Upper lobe of right lung (tissue), 1 donor: Measurements from ENCODE around the gene ABCA2. TPM values are rescaled to one million over a fixed set of nuclear protein-coding genes. Genes with fewer than 3 reads are reported as not detected.

ENCODE experiments used
- ATAC-seq: fragments of 200-7000 bp; cut with Tn5 transposase; one replicate; pipeline ENCODE4 v1.9.1; 2020; ENCODE audit warnings: mild to moderate bottlenecking, moderate library complexity
- DNase-seq: peaks from one replicate; pipeline ENCODE4 v3.0.0-alpha.2; 2020
- H3K27ac ChIP-seq: fragments of 200-600 bp; one replicate; pipeline ENCODE4 v1.8.0; 2022
- H3K27me3 ChIP-seq: fragments of 200-600 bp; one replicate; pipeline ENCODE4 v1.8.0; 2022; ENCODE audit warnings: mild to moderate bottlenecking
- H3K36me3 ChIP-seq: fragments of 200-600 bp; one replicate; pipeline ENCODE4 v1.8.0; 2022
- H3K4me1 ChIP-seq: fragments of 200-600 bp; one replicate; pipeline ENCODE4 v1.8.0; 2022
- H3K4me3 ChIP-seq: fragments of 200-600 bp; one replicate; pipeline ENCODE4 v1.8.0; 2022; ENCODE audit warnings: mild to moderate bottlenecking
- H3K9me3 ChIP-seq: fragments of 200-600 bp; one replicate; pipeline ENCODE4 v1.8.0; 2022
- intact Hi-C: fragments of 100-400 bp; cut with DNase I; formaldehyde crosslinking; loops from one replicate; pipeline ENCODE4 v1.11.0; 2022
- total RNA-seq: library from RNA; stranded (reverse); fragmentation: NEBNext Ultra II Directional; extraction: Animal tissue kit (Norgen Biotek cat#: 25700); gene quantifications from one replicate; pipeline ENCODE4 v1.2.1, GENCODE V29; 2021
- TF ChIP-seq, protein P1 (sequence below): fragments of 200-600 bp; IDR thresholded peaks from one replicate; pipeline ENCODE4 v1.8.0; 2022; ENCODE audit warnings: antibody characterized with exemption
- donor health status: DM: no; HTN: yes; CAD: no; lungs with severe emphysema.

The ABCA2 gene
- total RNA-seq, 1 donor from 2014 or later, result 44.3 TPM

DNA sequence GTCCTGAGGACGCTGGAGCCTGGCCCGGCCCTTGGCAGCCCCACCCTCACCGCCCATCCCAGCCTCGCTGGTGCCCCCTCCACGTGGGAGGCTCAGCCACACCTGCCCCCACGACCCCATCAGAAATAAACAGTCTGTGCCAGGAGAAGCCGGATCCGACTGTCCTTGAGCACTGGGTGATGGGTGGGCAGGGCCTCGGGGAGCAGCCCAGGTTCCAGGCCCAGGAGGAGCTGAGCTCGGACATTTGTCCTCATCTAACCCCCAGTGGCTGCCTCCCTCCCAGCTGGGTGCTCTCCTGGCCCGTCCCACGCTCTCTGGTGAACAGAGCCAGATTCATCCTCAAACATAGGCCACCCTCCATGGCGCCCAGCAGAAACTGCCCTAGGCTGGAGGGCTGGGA is 55.3 kb downstream of the ABCA2 start:
- Histone ChIP-seq H3K9me3 (no peaks in the 10 kb centered on the region), H3K27me3 (no peaks in the 10 kb centered on the region), H3K36me3 (no peaks in the 10 kb centered on the region), H3K4me1 (peaks cover 26% of the 10 kb centered on the region), H3K27ac (no peak overlapping the region), H3K4me3 (no peak overlapping the region)
- no peak for DNase-seq
- TF ChIP-seq, protein P1, sequence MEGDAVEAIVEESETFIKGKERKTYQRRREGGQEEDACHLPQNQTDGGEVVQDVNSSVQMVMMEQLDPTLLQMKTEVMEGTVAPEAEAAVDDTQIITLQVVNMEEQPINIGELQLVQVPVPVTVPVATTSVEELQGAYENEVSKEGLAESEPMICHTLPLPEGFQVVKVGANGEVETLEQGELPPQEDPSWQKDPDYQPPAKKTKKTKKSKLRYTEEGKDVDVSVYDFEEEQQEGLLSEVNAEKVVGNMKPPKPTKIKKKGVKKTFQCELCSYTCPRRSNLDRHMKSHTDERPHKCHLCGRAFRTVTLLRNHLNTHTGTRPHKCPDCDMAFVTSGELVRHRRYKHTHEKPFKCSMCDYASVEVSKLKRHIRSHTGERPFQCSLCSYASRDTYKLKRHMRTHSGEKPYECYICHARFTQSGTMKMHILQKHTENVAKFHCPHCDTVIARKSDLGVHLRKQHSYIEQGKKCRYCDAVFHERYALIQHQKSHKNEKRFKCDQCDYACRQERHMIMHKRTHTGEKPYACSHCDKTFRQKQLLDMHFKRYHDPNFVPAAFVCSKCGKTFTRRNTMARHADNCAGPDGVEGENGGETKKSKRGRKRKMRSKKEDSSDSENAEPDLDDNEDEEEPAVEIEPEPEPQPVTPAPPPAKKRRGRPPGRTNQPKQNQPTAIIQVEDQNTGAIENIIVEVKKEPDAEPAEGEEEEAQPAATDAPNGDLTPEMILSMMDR, result no peak
- no peak for ATAC-seq
- intact Hi-C loops, result no loop called here

GRCh38 chr9:136972335-136972734 is 55.7 kb downstream of the ABCA2 start:
- DNase-seq (no peak), ATAC-seq (no peak)
- Histone ChIP-seq H3K27ac (no peak overlapping the region), H3K36me3 (no peaks in the 10 kb centered on the region), H3K27me3 (no peaks in the 10 kb centered on the region), H3K4me3 (no peak overlapping the region), H3K9me3 (no peaks in the 10 kb centered on the region), H3K4me1 (peaks cover 22% of the 10 kb centered on the region)
- intact Hi-C loops, result no loop called here
- TF ChIP-seq, protein P1, result no peak

DNA sequence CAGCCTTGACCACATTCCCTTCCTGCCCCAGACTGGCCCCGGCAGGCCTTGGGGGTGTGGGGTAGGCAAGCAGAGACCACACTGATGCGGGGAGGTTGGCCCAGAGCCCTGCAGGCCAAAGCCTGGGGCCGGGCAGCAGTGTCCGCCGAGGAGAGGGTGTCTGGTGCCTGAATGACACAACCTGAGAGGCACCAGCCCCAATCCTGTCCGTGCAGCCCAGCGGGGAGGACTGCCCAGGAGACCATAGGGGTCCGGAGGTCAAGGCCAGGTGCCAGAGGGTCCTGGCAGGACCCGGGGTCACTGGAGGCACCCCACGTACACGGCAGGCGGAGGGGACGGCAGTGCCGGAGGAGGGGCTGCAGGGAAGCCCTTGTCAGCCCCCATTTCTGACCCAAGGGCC is 56.3 kb downstream of the ABCA2 start:
- Histone ChIP-seq H3K4me3 (no peak overlapping the region), H3K27me3 (no peaks in the 10 kb centered on the region), H3K9me3 (no peaks in the 10 kb centered on the region), H3K4me1 (peaks cover 17% of the 10 kb centered on the region), H3K36me3 (no peaks in the 10 kb centered on the region), H3K27ac (no peak overlapping the region)
- intact Hi-C loops, result no loop called here
- ATAC-seq (no peak), DNase-seq (no peak)
- TF ChIP-seq, protein P1, result no peak

DNA sequence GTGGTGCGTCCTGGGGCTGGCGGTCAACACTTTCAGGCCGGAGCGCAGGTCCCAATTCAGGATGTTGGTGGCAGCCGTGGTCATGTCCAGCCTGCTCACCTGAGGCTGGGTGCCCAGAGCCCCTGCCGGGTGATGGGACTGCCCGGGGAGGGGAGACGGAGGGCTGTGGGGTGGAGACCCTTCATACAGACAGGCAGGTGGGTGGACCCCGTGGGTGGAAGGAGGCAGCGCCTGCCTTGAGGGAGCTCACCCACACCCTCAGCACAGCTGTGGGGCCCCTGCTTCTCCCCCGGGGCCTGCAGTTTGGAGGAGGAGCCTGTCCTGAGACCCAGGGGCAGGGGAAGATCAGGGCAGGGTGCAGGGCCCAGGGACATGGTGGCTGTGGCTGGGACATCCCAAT is 57.7 kb downstream of the ABCA2 start:
- TF ChIP-seq, protein P1, result no peak
- ATAC-seq (no peak), DNase-seq (no peak)
- H3K27ac ChIP-seq, result no peak overlapping the region
- H3K4me3 ChIP-seq, result no peak overlapping the region
- peaks cover 10% of the 10 kb centered on the region for H3K4me1 ChIP-seq
- H3K9me3 ChIP-seq, result no peaks in the 10 kb centered on the region
- H3K36me3 ChIP-seq, result no peaks in the 10 kb centered on the region
- intact Hi-C loops, result no loop called here
- H3K27me3 ChIP-seq, result no peaks in the 10 kb centered on the region

DNA sequence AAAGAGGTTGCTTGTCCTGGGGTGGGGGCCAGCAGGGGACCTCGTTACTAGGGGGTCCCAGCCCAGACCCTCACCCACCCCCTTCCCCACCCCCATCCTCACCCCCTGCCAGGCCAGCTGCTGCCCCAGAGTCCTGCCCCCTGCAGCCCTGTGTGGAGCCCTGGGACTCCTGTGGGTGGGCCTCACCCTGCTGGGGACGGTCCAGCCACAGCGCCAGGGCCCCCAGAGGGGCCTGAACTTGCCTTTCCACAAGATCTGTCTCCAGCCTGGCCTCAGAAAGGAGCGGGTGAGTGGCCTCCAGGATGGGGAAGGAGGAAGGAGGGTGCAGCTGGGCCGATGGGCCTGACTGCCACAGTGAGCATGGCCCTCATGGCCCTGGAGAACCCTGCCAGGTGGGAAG is 58.3 kb downstream of the ABCA2 start:
- Histone ChIP-seq H3K36me3 (no peaks in the 10 kb centered on the region), H3K4me3 (no peak overlapping the region), H3K27me3 (no peaks in the 10 kb centered on the region), H3K27ac (no peak overlapping the region), H3K9me3 (no peaks in the 10 kb centered on the region), H3K4me1 (peaks cover 6% of the 10 kb centered on the region)
- DNase-seq (no peak), ATAC-seq (no peak)
- TF ChIP-seq, protein P1, result no peak
- intact Hi-C loops, result no loop called here

GRCh38 chr9:136969150-136969549 is 58.9 kb downstream of the ABCA2 start:
- DNase-seq, result no peak
- no peaks in the 10 kb centered on the region for H3K9me3 ChIP-seq
- no peaks in the 10 kb centered on the region for H3K36me3 ChIP-seq
- intact Hi-C loops, result no loop called here
- H3K4me1 ChIP-seq, result peaks cover 12% of the 10 kb centered on the region
- no peak overlapping the region for H3K4me3 ChIP-seq
- H3K27me3 ChIP-seq, result no peaks in the 10 kb centered on the region
- H3K27ac ChIP-seq, result no peak overlapping the region
- ATAC-seq, result peak; percentile 3
- TF ChIP-seq, protein P1, result no peak
